Measurements from ENCODE around the gene LAMB2.

DNA sequence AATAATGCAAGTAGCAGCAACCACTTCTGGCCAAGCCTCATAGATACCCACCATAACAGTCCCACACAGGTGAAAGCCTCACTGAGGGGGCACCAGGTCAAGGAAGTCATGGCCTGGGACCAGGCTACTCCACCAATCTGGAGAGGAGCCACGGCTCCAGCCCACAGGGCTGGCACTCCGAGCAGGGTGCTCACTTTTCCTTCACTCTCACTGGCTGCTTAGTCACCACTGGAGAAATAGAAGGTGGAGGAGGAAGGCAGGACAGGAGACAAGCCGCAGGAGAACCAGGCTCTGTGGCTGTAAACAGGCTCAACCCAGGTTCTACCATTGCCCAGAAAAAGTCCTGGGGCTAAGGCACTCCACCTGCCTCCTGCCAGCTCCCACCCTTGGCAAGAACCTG, 13.4 kb downstream of the LAMB2 start:
- TF ChIP-seq, protein P1, sequence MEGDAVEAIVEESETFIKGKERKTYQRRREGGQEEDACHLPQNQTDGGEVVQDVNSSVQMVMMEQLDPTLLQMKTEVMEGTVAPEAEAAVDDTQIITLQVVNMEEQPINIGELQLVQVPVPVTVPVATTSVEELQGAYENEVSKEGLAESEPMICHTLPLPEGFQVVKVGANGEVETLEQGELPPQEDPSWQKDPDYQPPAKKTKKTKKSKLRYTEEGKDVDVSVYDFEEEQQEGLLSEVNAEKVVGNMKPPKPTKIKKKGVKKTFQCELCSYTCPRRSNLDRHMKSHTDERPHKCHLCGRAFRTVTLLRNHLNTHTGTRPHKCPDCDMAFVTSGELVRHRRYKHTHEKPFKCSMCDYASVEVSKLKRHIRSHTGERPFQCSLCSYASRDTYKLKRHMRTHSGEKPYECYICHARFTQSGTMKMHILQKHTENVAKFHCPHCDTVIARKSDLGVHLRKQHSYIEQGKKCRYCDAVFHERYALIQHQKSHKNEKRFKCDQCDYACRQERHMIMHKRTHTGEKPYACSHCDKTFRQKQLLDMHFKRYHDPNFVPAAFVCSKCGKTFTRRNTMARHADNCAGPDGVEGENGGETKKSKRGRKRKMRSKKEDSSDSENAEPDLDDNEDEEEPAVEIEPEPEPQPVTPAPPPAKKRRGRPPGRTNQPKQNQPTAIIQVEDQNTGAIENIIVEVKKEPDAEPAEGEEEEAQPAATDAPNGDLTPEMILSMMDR (IDR thresholded peaks at IDR 0.05), result no peak
- TF ChIP-seq POLR2A (IDR thresholded peaks at IDR 0.05) (no peak), POLR2AphosphoS5 (IDR thresholded peaks at IDR 0.05) (no peak)
